Activated naive CD4-positive, alpha-beta T cell (primary cell): ENCODE results near the gene TSPAN18.

ENCODE experiments used
- DNase-seq, 4 experiments: peaks; one replicate each; lab custom pipeline; 2025; lab: John Stamatoyannopoulos, UW

Gene TSPAN18

GRCh38 chr11:44737245-44738085 lies 10.7 kb downstream of the TSPAN18 start:
- no peak for DNase-seq

DNA sequence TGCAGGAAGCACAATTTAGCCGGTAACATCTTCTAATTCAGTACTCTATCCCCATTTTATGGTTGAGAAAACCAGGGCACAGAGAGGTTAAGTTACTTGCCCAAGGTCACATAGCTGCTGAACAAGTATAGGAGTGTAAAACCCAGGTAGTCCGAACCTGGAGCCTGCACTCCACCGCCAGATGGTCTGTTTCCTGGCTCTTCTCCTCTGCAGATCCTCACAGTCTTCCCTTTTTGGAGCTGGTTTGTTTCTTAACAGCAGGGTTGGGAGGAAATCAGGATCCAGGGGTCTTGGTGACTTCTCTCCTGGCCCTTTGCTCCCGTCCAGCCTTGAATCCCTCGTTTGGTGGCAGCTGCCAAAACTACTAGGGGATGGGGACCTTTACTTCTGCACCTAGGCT lies 12.0 kb downstream of the TSPAN18 start:
- no peak for DNase-seq

- no peak for DNase-seq
Observed at GRCh38 chr11:44740967-44741366, 14.2 kb downstream of the TSPAN18 start.

GRCh38 chr11:44741976-44742375 lies 15.2 kb downstream of the TSPAN18 start:
- DNase-seq = no peak

DNA sequence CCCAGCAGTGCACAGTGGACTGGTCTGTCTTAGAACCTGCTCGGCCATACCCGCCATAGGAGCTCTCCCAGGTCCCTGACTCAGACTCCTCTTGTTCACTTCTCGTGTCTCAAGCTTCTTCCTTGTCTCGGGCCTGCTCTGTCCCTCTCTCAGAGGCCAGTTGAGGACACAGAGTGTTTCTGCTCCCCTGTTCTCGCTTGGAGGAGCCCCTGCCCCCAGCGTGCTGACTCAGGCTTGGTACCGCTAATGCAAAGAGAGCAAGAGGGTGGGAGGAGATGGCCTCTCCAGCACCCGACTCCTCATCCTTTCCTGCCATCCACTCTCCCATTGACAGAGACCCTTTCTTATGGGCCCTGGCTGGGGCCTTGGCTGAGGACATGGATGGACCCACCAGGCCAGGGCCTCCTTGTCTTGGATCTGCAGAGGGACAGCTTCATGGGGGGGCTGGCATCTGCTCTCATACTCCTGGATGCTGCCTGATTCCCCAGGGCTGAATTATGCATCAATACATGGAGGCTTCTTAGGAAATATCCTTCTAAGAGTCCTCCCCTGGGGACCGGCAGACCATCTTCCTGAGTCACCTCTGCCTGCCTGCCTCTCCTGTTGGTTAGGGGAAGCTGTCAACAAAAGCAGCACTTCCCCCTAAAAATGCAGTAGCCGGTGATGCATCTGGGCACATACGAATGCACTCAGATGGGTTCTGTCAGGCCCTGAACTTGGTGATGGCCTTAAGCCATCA lies 15.9 kb downstream of the TSPAN18 start:
- DNase-seq = no peak

- no peak for DNase-seq
Observed at GRCh38 chr11:44743326-44743725, 16.6 kb downstream of the TSPAN18 start.

DNA sequence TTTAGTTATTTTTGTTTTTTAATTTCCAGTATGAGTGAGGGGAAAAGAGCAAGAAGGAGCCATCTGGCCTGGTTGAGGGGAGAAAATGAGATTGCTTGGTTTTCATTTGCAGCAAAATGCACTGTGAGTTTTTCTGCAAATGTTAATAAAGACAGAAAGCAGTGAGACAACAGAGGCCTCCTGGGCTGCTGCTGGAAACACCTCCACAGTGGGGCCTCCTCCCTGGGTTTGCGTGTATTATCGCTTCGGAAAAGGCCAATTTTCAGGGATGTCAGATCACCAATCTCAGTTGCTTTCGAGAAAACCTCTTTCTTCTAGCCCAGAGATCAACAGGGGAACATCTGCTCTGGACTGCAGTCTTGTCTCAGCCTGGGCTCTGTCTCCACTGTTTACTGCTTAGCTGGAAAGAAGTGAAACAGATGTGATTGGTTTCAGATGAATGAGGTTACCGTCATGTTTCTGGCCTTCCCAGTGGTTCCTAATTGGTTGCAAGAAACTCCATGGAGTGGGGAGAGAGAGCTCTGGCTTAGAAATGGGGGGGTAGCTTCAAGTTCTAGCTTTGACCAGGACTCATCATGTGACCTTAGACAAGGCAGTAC lies 17.3 kb downstream of the TSPAN18 start:
- no peak for DNase-seq

DNA sequence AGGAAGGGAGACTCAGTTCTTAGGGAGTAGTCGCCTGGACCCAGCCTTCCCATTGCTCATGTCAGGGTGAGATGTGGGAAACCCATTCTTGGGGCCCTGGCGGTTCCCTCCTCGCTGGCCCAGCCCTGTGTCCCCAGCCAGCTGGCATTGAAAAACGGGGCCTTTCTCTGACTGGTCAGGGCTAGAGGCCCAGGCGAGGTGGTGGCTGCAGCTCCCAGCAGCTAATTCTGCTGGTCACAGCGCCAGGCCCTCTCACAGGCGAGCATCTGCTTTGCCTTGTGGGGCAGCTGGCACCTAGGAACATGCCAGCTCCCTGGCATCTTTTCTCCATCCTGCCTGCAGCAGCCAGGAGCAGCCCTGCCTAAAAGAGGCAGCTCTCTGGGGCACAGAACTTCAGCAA lies 20.1 kb downstream of the TSPAN18 start:
- no peak for DNase-seq

GRCh38 chr11:44747316-44747715 lies 20.6 kb downstream of the TSPAN18 start:
- no peak for DNase-seq

- DNase-seq = no peak
Observed at GRCh38 chr11:44747836-44748235, 21.1 kb downstream of the TSPAN18 start.

DNA sequence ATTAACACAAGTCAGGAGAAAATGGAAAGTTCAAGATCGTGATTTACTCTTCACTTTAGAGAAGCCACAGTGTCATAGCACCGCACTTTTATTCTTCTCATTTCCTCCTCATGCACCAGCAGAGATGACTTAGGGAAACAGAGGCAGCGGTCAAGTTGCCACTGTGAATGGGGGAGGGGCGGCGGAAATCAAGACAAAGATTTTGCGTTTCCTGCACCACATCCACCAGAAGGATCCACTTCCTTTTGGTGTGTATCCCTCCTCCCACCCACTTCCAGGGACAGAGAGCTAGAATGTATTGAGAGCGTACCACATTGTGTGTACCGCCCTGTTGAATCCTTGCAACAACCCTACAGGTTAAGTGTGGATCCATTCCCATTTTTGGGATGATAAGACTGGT lies 21.8 kb downstream of the TSPAN18 start:
- DNase-seq = no peak

DNA sequence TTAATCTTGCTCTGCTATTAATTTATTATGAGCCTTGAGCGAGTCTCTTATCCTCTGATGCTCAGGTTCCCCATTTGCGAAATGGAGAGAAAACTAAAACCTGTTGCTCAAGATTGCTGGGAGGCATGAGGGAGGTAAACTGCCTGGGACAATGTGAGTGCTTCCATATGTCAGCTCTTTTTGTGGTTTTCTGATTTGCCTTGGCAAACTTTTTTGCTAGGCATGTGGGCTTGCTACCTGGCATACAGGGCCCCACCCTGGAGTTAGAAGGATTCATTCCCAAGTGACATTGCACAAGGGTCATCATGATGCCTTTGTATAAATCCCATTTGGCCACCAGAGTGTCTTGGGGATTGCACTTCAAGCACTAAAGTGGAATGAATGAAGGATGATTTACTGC lies 22.4 kb downstream of the TSPAN18 start:
- no peak for DNase-seq

DNA sequence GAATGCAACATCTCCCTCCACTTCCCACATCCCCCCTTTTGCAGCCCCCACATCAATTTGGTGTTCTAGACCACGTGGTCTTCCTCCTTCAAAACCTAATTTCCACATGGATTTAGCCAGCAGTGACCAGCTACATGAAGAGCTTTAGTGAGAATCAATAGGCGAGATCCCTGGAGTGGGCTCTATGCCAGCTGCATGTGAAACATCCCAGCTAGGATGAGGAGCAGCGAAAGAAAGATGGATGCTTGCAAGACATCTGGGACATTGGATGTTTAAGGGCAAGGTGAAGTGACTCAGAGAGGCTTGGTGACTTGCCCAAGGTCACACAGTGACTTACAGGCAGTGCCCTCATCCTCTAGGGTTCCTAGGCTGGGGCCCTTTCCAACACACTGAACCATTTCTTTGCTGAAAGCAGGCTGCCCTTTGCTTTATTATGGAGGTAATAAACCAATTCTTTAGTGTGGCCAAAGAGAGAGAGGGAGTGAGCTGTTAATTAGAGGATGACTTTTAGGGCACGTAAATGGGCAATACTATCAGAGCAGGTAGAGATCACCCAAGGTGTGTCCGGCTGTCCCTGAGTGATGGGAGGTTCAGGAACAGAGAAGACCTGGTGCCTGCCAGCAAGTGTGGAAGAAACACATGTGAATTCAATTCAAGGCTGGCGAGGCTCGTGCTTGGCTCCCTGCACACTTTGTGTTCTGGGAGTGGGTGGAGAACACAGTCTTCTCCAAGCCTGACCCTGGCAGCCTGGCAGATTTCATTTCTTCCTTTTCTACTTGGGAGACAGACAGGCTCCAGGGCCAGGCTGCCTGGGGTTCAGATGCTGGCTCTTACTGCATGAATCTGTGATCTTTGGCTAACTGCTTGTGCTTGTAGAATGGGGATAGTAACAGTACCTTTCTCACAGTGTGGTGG lies 24.0 kb downstream of the TSPAN18 start:
- DNase-seq = no peak

- no peak for DNase-seq
Observed at GRCh38 chr11:44752300-44752699, 25.5 kb downstream of the TSPAN18 start.

- no peak for DNase-seq
Observed at GRCh38 chr11:44752713-44753112, 26.0 kb downstream of the TSPAN18 start.

DNA sequence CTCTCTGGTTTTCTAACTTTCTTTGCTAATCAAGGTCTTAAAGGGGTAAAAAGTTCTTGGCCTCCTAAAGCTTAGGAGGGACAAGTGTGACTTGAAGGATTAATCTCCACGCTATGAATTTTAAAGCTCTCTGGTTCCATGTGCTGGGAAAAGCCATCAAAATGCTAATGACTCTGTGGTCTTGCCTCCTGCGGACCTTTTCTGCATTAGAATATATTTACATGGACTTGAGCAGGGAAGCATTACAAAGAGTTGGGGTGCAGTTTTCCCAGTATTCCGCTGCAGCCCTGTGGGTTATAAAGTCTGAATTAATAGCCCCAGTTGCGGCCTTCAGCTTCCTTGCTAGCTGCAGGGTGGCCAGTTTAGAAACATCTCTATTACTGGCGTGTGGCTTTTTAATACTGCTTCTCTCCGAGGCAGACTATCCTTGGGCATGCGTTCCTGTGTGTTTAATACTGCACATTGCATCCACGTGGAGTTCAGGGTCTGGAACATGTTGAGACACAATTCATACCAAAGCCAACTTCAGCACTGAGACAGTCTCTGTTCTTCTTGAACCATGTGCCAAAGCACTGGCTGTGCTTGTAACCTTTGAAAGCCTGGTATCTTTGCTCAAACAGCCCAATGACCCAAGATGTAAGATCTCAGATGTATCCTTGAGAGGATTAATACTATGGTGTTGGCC lies 27.3 kb downstream of the TSPAN18 start:
- DNase-seq = no peak

DNA sequence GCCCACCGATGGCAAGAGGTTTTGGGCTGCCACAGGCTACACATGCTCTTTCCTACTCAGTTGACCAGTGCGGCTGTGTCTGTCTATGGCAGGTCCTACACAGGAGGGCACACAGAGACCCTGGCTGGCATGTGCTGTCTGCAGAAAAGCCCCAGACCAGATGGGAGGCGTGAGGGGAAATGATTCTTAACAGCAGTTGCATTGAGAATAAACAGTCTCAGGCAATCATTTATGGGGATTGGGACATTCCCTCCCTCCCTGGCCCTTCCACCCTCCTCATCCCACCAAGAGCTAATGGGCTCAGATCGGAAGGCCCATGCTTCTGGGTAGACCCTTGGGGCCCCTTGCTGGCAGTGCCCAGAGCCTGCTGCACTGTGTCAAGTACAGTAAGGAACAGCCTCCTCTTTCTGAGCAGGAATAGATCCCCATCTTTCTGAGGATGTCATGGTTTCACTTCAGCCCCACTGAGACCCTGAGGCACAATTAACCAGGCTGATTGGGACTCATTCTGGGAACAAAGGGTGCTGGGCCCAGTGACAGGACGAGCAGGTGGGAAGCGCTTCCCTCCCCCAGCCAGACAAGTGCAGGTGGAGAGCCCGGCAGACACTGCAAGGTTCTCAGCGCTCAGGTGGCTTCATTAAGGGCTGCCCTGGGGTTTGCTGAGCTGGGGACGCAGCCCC lies 28.3 kb downstream of the TSPAN18 start:
- no peak for DNase-seq

- no peak for DNase-seq
Observed at GRCh38 chr11:44755556-44756523, 29.1 kb downstream of the TSPAN18 start.

- no peak for DNase-seq
Observed at GRCh38 chr11:44758983-44759382, 32.2 kb downstream of the TSPAN18 start.
